HG02642 (cell line): Measurements from ENCODE around the gene SLC16A12.

ENCODE experiments used
- ATAC-seq: cut with Tn5 transposase; IDR thresholded peaks from one replicate; pipeline ENCODE4 v1.9.1; 2021; ENCODE audit warnings: mild to moderate bottlenecking; ENCODE audit not compliant: unreplicated experiment, poor library complexity

SLC16A12 gene

GRCh38 chr10:89535171-89536012 is at the start of gene SLC16A12:
TSS of gene SLC16A12 (minus strand) at chr10:89535594. CDS start at chr10:89462578, 73,016 bp downstream.
- no peak for ATAC-seq

- ATAC-seq, result no peak
Observed at GRCh38 chr10:89582022-89582421, 46.6 kb upstream of the SLC16A12 start.

- no peak for ATAC-seq
Observed at GRCh38 chr10:89580243-89580642, 44.8 kb upstream of the SLC16A12 start.

- ATAC-seq, result no peak
Observed at GRCh38 chr10:89576696-89577095, 41.3 kb upstream of the SLC16A12 start.

- no peak for ATAC-seq
Observed at GRCh38 chr10:89576022-89576421, 40.6 kb upstream of the SLC16A12 start.

GRCh38 chr10:89575031-89575430 is 39.6 kb upstream of the SLC16A12 start:
- ATAC-seq, result no peak

GRCh38 chr10:89574368-89574767 is 39.0 kb upstream of the SLC16A12 start:
- no peak for ATAC-seq

- ATAC-seq, result no peak
Observed at GRCh38 chr10:89567576-89568245, 32.3 kb upstream of the SLC16A12 start.

GRCh38 chr10:89566992-89567391 is 31.6 kb upstream of the SLC16A12 start:
- no peak for ATAC-seq

- no peak for ATAC-seq
Observed at GRCh38 chr10:89566095-89566950, 30.9 kb upstream of the SLC16A12 start.

GRCh38 chr10:89565180-89565579 is 29.8 kb upstream of the SLC16A12 start:
- ATAC-seq, result no peak

GRCh38 chr10:89563861-89564478 is 28.6 kb upstream of the SLC16A12 start:
- ATAC-seq, result no peak

- ATAC-seq, result no peak
Observed at GRCh38 chr10:89563311-89563710, 27.9 kb upstream of the SLC16A12 start.

GRCh38 chr10:89556600-89556999 is 21.2 kb upstream of the SLC16A12 start:
- no peak for ATAC-seq

- no peak for ATAC-seq
Observed at GRCh38 chr10:89555688-89556445, 20.5 kb upstream of the SLC16A12 start.

GRCh38 chr10:89554433-89554832 is 19.0 kb upstream of the SLC16A12 start:
- no peak for ATAC-seq

GRCh38 chr10:89553064-89553734 is 17.8 kb upstream of the SLC16A12 start:
- no peak for ATAC-seq

GRCh38 chr10:89552213-89552612 is 16.8 kb upstream of the SLC16A12 start:
- no peak for ATAC-seq

- no peak for ATAC-seq
Observed at GRCh38 chr10:89550509-89550908, 15.1 kb upstream of the SLC16A12 start.
